GM12878 (cell line): ENCODE data around the gene CAPN10. TPM values are rescaled to one million over a fixed set of nuclear protein-coding genes. Genes with fewer than 3 reads are reported as not detected.

Source experiments
- ATAC-seq: fragments of 200-7000 bp; cut with Tn5 transposase; 3 replicates; pipeline ENCODE4 v1.9.1; 2020; ENCODE audit warnings: mild to moderate bottlenecking, moderate library complexity
- BruUV-seq: library from RNA; stranded (reverse); fragments of 400-500 nt; replicated peaks from 2 replicates; lab custom pipeline; 2021; lab: Mats Ljungman, UMichigan
- CTCF ChIA-PET: fragments of 300-600 bp; sonication (Branson Sonifier 250); formaldehyde crosslinking; extraction: SDS; loops from one replicate; lab custom pipeline; 2021; ENCODE audit warnings: inconsistent platforms; lab: Yijun Ruan, JAX
- POLR2A ChIA-PET: fragments of 350-600 bp; formaldehyde crosslinking; extraction: SDS; loops from one replicate; lab custom pipeline; 2021; ENCODE audit warnings: inconsistent platforms; lab: Charles Lee
- RAD21 ChIA-PET: fragments of 300-600 bp; sonication (Branson Sonifier 250); formaldehyde crosslinking; loops from one replicate; lab custom pipeline; 2023; ENCODE audit warnings: antibody characterized with exemption; ENCODE audit not compliant: unreplicated experiment; lab: Charles Lee
- SMC1A ChIA-PET: fragments of 300-600 bp; sonication (Branson Sonifier 250); formaldehyde crosslinking; loops from one replicate; lab custom pipeline; 2023; ENCODE audit not compliant: unreplicated experiment, uncharacterized antibody; lab: Charles Lee
- DNase-seq: peaks from one replicate; pipeline ENCODE4 v3.0.0-alpha.2; 2011; ENCODE audit warnings: low read depth, low spot score
- FAIRE-seq: peaks from 3 replicates; lab custom pipeline; 2011; peaks lifted over from hg19 to GRCh38; lab: Jason Lieb, UNC
- H2AFZ ChIP-seq: 2 replicates; pipeline ENCODE4 v1.6.0; 2011; ENCODE audit warnings: low read depth, low read length, control low read depth; ENCODE audit not compliant: control insufficient read depth
- H3K27ac ChIP-seq: 2 replicates; pipeline ENCODE4 v1.5.1; 2011; ENCODE audit warnings: control low read depth; ENCODE audit not compliant: control insufficient read depth, insufficient read depth
- H3K27me3 ChIP-seq, 2 experiments: replicated peaks in 1 of 2; 2 replicates each; pipeline versions ENCODE4 v1.6.0 to v1.6.1; 2011; ENCODE audit warnings: low read length in 1 of 2; ENCODE audit not compliant: control insufficient read depth in 2 of 2, insufficient read depth in 2 of 2
- H3K36me3 ChIP-seq, 2 experiments: 2 replicates each; pipeline ENCODE4 v1.5.1; 2011; ENCODE audit warnings: low read length in 1 of 2; ENCODE audit not compliant: control insufficient read depth in 2 of 2, insufficient read depth in 2 of 2
- H3K4me1 ChIP-seq: 2 replicates; pipeline ENCODE4 v1.6.1; 2011; ENCODE audit warnings: mild to moderate bottlenecking, low read length, moderate library complexity, mixed read lengths; ENCODE audit not compliant: control insufficient read depth, insufficient read depth
- H3K4me2 ChIP-seq: 2 replicates; pipeline ENCODE4 v1.6.0; 2011; ENCODE audit warnings: control low read depth; ENCODE audit not compliant: control insufficient read depth, insufficient read depth
- H3K4me3 ChIP-seq: fragments of 200-600 bp; sonication (generic); 2 replicates; pipeline ENCODE4 v1.5.1; 2016
- H3K79me2 ChIP-seq: 2 replicates; pipeline ENCODE4 v1.6.0; 2011; ENCODE audit warnings: low read length; ENCODE audit not compliant: control insufficient read depth, insufficient read depth
- H3K9ac ChIP-seq: 2 replicates; pipeline ENCODE4 v1.8.0; 2011; ENCODE audit warnings: low read length, control low read depth, mixed read lengths; ENCODE audit not compliant: control insufficient read depth, insufficient read depth
- H3K9me3 ChIP-seq: replicated peaks from 3 replicates; pipeline ENCODE4 v1.5.1; 2011; ENCODE audit warnings: mild to moderate bottlenecking, low read length; ENCODE audit not compliant: control insufficient read depth, insufficient read depth
- H4K20me1 ChIP-seq: 2 replicates; pipeline ENCODE4 v1.6.0; 2011; ENCODE audit not compliant: control insufficient read depth, insufficient read depth
- BCL3 ChIP-seq: IDR thresholded peaks from 2 replicates; pipeline ENCODE4 v1.6.1; 2011; ENCODE audit warnings: borderline replicate concordance, low read depth, mild to moderate bottlenecking, moderate library complexity, low read length; ENCODE audit not compliant: insufficient read depth, poor library complexity, severe bottlenecking
- CHD4 ChIP-seq: fragments of 200-600 bp; sonication (generic); IDR thresholded peaks from 2 replicates; pipeline ENCODE4 v1.6.1; 2016; ENCODE audit warnings: mild to moderate bottlenecking
- IRF4 ChIP-seq: IDR thresholded peaks from 2 replicates; pipeline ENCODE4 v1.6.1; 2011; ENCODE audit warnings: low read depth, low read length
- NR2F1 ChIP-seq: fragments of 450-650 bp; conservative IDR thresholded peaks from 2 replicates; pipeline ENCODE4 v1.6.1; 2017; ENCODE audit warnings: mild to moderate bottlenecking
- REST ChIP-seq: IDR thresholded peaks from 2 replicates; pipeline ENCODE4 v1.6.1; 2012; ENCODE audit warnings: mild to moderate bottlenecking, low read depth, low read length
- SREBF2 ChIP-seq: IDR thresholded peaks from 2 replicates; pipeline ENCODE4 v1.6.1; 2012; ENCODE audit warnings: mild to moderate bottlenecking, low read length
- ZBED1 ChIP-seq: IDR thresholded peaks from 2 replicates; pipeline ENCODE4 v1.6.1; 2016; ENCODE audit warnings: borderline replicate concordance
- WGBS: methylation state at CpG from one replicate; pipeline ENCODE4 v1.1.6; 2016; ENCODE audit warnings: low lambda C conversion rate; ENCODE audit not compliant: insufficient replicate concordance, insufficient coverage; ENCODE audit errors: missing lambda C conversion rate; 5-methylcytosine and 5-hydroxymethylcytosine counted together
- in situ Hi-C: fragments of 300-500 bp; cut with MboI; formaldehyde crosslinking; loops from 9 replicates; pipeline ENCODE4 v1.14.3; 2018; ENCODE audit warnings: mixed read lengths
- intact Hi-C: fragments of 100-400 bp; cut with micrococcal nuclease; formaldehyde crosslinking; loops from one replicate; pipeline ENCODE4 v1.14.2; 2022; ENCODE audit not compliant: unreplicated experiment
- polyA plus RNA-seq, 11 experiments: library from polyadenylated mRNA; depleted of rRNA in 4 of 11; unstranded in 6 of 11; stranded (reverse) in 5 of 11; fragments of >200 nt; fragmentation: Nextera tagmentation in 4 of 11; fragmentation: Illumina TruSeq in 1 of 11; extraction: Ambion mirVana in 4 of 11; extraction: Trizol in 1 of 11; gene quantifications; 1 replicate in 1 of 11; 2 replicates in 10 of 11; pipeline versions ENCODE4 v1.2.1 to v1.2.3, GENCODE V29; 2011 to 2016; ENCODE audit warnings: inconsistent platforms in 2 of 11, missing spikeins in 2 of 11, low read depth in 1 of 11
- total RNA-seq, 4 experiments: library from RNA; depleted of rRNA in 3 of 4; stranded (reverse); fragments of >200 nt in 3 of 4; fragmentation: Illumina TruSeq in 1 of 4; extraction: Trizol in 1 of 4; gene quantifications; 2 replicates each; pipeline versions ENCODE4 v1.2.1 to v1.2.3, GENCODE V29; 2013 to 2021

Gene CAPN10
- total and polyA plus RNA-seq, 10 of the 15 experiments (the other 5 are each of a cell fraction or from before 2014, with no cell fraction given): 0.37 to 40.6 (median 17.5) TPM

- H4K20me1 ChIP-seq: no peaks in the 10 kb centered on the region; the same call in 1 of the 2 replicates
- DNase-seq (no peak), ATAC-seq (no peak), FAIRE-seq (no peak)
- ChIA-PET RAD21 (interaction anchor here (1.1 to 10.9 kb wide), 2 partner anchors 21 to 69 kb away, joined by 5 to 206 read pairs; partner anchors contain the start of genes ANKMY1 and DUSP28), CTCF (interaction anchor here (5.7 to 11.9 kb wide), 2 partner anchors 19 to 69 kb away, joined by 49 to 196 read pairs; partner anchors contain the start of gene DUSP28), POLR2A (interaction anchor here (1.2 to 6.7 kb wide), 2 partner anchors 19 to 22 kb away, joined by 3 to 233 read pairs; partner anchors contain the start of gene DUSP28), SMC1A (interaction anchor here (3.9 kb wide), 1 partner anchor 39 kb away, joined by 13 read pairs; no protein-coding TSS in a partner anchor)
- TF ChIP-seq CHD4 (no peak), SREBF2 (no peak), ZBED1 (no peak), NR2F1 (no peak), BCL3 (no peak), REST (no peak), IRF4 (no peak)
- no peak overlapping the region for H3K4me2 ChIP-seq
- no TSS peak for BruUV-seq
- H3K27ac ChIP-seq: no peak overlapping the region
- no peak overlapping the region for H2AFZ ChIP-seq
- 95% methylated on average over 3 of the region's 3 CpGs for WGBS
- H3K27me3 ChIP-seq: no peaks in the 10 kb centered on the region
- H3K4me3 ChIP-seq: no peak overlapping the region
- no peaks in the 10 kb centered on the region; the same call in 1 of the 3 replicates for H3K9me3 ChIP-seq
- in situ Hi-C loops (no loop called here), intact Hi-C loops (no loop called here)
- peaks cover 51% of the 10 kb centered on the region for H3K4me1 ChIP-seq
- H3K9ac ChIP-seq: no peak overlapping the region
- peaks cover 38% of the 10 kb centered on the region for H3K79me2 ChIP-seq
- peaks cover 0 to 2% of the 10 kb centered on the region in 2 experiments; a peak in 2 of 4 replicates for H3K36me3 ChIP-seq
Measured at GRCh38 chr2:240582781-240583180, 3.8 kb upstream of the CAPN10 start.
